OCI-LY3 (cell line): ENCODE data around the gene TBP.

Source experiments
- H2AFZ ChIP-seq: fragments of 200-600, 300-600 bp; shearing (Covaris generic); 2 replicates; pipeline ENCODE4 v1.6.0; 2014; ENCODE audit warnings: antibody characterized with exemption, low read depth, low read length
- H3K27ac ChIP-seq: fragments of 200-600, 300-600 bp; sonication (generic); 2 replicates; pipeline ENCODE4 v1.5.1; 2014; ENCODE audit warnings: mild to moderate bottlenecking, low read length, moderate library complexity, mixed read lengths
- H3K27me3 ChIP-seq: fragments of 200-600, 300-600 bp; sonication (generic); 2 replicates; pipeline ENCODE4 v1.6.1; 2014; ENCODE audit warnings: low read depth, low read length, mixed read lengths
- H3K36me3 ChIP-seq: fragments of 200-600, 300-600 bp; sonication (generic); replicated peaks from 2 replicates; pipeline ENCODE3; 2014; ENCODE audit warnings: low read depth, low read length, mixed read lengths
- H3K4me1 ChIP-seq: fragments of 300-600, 200-600 bp; sonication (generic); 2 replicates; pipeline ENCODE4 v1.6.1; 2014; ENCODE audit warnings: low read length, mixed read lengths
- H3K4me2 ChIP-seq: fragments of 200-600, 300-600 bp; sonication (generic); 2 replicates; pipeline ENCODE4 v1.6.1; 2014; ENCODE audit warnings: low read length, mixed read lengths
- H3K4me3 ChIP-seq: fragments of 300-600, 200-600 bp; sonication (generic); 2 replicates; pipeline ENCODE4 v1.5.1; 2014; ENCODE audit warnings: antibody characterized with exemption, mild to moderate bottlenecking, low read length, moderate library complexity
- H3K79me2 ChIP-seq: fragments of 300-600, 200-600 bp; shearing (Covaris generic); 2 replicates; pipeline ENCODE4 v1.6.1; 2014; ENCODE audit warnings: mild to moderate bottlenecking, low read length, mixed read lengths
- H3K9ac ChIP-seq: fragments of 300-600, 200-600 bp; shearing (Covaris generic); 2 replicates; pipeline ENCODE4 v1.6.0; 2014; ENCODE audit warnings: mild to moderate bottlenecking, low read length, moderate library complexity
- H3K9me3 ChIP-seq: fragments of 200-600, 300-600 bp; shearing (Covaris generic); 2 replicates; pipeline ENCODE4 v1.6.1; 2014; ENCODE audit warnings: low read length, mixed read lengths; ENCODE audit not compliant: insufficient read depth
- H4K20me1 ChIP-seq: fragments of 200-600, 300-600 bp; sonication (generic); 2 replicates; pipeline ENCODE4 v1.6.1; 2016; ENCODE audit warnings: low read length, mixed read lengths; ENCODE audit not compliant: insufficient read depth
- EZH2phosphoT487 ChIP-seq: fragments of 200-600 bp; shearing (Covaris generic); IDR thresholded peaks from 2 replicates; pipeline ENCODE4 v1.6.1; 2018; ENCODE audit warnings: antibody characterized with exemption, mixed run types, low read depth
- TF ChIP-seq, protein P1 (sequence below): fragments of 200-600, 300-600 bp; sonication (generic); IDR thresholded peaks from 2 replicates; pipeline ENCODE4 v1.5.1; 2014; ENCODE audit warnings: antibody characterized with exemption, low read length, low read depth

TBP gene

DNA sequence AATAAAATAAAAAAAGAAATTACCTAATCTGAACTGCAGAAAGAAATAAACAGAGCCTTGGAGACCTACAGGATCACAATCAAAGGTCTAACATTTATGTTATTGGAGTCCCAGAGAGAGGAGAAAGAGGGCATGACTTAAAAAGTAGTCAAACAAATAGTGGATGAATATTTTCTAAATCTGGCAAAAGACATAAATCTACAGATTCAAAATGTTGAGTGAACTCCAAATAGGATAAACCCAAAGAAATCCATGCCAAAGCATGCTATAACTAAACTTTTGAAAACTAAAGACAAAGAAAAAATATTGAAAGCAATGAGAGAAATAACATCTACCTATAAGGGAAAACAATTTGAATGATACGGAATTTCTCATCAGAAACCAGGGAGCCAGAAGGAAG lies 39.3 kb upstream of the TBP start:
- no peak overlapping the region for H3K4me3 ChIP-seq
- H3K27me3 ChIP-seq, result no peaks in the 10 kb centered on the region
- H4K20me1 ChIP-seq, result no peaks in the 10 kb centered on the region
- H3K9ac ChIP-seq, result no peak overlapping the region
- no peaks in the 10 kb centered on the region for H3K4me1 ChIP-seq
- no peak for TF ChIP-seq EZH2phosphoT487
- TF ChIP-seq, protein P1, sequence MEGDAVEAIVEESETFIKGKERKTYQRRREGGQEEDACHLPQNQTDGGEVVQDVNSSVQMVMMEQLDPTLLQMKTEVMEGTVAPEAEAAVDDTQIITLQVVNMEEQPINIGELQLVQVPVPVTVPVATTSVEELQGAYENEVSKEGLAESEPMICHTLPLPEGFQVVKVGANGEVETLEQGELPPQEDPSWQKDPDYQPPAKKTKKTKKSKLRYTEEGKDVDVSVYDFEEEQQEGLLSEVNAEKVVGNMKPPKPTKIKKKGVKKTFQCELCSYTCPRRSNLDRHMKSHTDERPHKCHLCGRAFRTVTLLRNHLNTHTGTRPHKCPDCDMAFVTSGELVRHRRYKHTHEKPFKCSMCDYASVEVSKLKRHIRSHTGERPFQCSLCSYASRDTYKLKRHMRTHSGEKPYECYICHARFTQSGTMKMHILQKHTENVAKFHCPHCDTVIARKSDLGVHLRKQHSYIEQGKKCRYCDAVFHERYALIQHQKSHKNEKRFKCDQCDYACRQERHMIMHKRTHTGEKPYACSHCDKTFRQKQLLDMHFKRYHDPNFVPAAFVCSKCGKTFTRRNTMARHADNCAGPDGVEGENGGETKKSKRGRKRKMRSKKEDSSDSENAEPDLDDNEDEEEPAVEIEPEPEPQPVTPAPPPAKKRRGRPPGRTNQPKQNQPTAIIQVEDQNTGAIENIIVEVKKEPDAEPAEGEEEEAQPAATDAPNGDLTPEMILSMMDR, result no peak
- no peak overlapping the region for H3K4me2 ChIP-seq
- H3K36me3 ChIP-seq, result no peaks in the 10 kb centered on the region
- no peaks in the 10 kb centered on the region for H3K9me3 ChIP-seq
- H3K79me2 ChIP-seq, result no peaks in the 10 kb centered on the region
- H2AFZ ChIP-seq, result no peak overlapping the region
- H3K27ac ChIP-seq, result no peak overlapping the region

DNA sequence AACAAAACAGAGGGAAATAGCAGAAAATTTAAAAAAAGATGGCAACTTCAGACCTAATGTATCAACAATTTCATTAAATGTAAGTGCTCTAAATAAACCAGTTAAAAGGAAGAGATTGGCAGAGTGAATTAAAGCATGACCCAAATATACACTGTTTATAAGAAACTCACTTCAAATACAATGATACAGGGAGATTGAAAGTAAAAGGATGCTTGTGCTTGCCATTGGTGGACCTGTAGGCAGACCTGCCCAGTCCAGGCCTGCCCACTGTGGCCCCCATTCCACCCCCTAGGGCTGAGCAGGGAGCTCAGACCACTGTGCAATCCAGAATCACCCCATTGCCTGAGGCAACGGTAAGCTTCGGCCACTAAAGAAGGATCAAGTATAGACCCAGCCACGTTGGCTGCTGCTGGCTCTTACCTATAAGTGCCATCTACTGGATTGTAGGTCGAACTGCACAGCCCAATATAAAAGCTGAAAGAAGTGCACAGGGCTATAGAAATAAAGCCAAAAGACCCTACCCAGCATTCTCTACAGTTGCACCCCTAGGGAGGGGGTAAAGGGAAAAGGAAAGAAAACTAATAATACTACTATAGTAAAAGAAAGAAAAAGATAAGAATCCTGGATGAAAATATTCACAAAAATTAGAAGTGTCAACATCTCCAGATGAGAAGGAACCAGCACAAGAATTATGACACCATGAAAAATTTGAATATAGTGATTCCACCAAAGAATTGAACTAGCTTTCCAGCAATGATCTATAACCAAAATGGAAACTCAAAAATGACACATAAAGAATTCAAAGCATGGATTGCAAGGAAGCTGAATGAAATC lies 37.2 kb upstream of the TBP start:
- no peak overlapping the region for H3K27ac ChIP-seq
- no peaks in the 10 kb centered on the region for H3K36me3 ChIP-seq
- H3K9me3 ChIP-seq, result no peaks in the 10 kb centered on the region
- H3K27me3 ChIP-seq, result no peaks in the 10 kb centered on the region
- no peak overlapping the region for H3K9ac ChIP-seq
- H3K4me3 ChIP-seq, result peak overlapping the region; percentile 41; the same call in 1 of the 2 replicates
- H3K4me1 ChIP-seq, result no peaks in the 10 kb centered on the region
- no peak for TF ChIP-seq EZH2phosphoT487
- TF ChIP-seq, protein P1, result peak; percentile 63
- no peaks in the 10 kb centered on the region for H4K20me1 ChIP-seq
- H3K79me2 ChIP-seq, result no peaks in the 10 kb centered on the region
- 0 out of 2 replicates have a peak overlapping the region, but pooled peaks have one; percentile 52 for H2AFZ ChIP-seq
- H3K4me2 ChIP-seq, result peak overlapping the region; percentile 61

DNA sequence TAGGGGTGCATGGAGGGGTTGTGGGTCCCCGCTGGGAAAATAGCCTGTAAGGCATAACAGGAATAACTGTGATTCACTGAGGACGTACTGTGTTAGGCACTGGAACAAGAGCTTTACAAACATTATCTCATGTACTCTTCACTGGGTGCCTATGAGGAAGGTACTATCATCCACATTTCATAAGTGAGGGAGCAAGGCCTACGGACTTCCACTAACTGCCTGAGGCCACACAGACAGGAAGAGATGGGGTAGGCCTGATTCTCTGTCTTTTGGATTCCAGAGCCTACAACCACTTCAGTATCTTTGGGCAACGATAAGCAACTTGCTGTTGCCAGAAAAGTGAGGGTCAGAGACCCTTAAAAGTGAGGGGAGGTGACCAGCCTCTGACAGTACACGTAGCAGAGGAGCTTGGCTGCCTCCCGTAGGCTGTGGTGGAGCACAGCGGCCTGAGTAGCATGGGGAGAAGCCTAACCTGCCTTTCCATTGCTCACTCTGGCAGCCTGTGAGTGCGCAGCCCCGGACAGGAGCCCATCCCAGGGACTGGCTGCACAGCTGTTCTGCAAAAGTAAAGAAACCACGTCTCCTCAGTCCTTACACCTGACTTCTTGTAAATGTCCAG lies 31.5 kb upstream of the TBP start:
- no peaks in the 10 kb centered on the region for H3K9me3 ChIP-seq
- no peaks in the 10 kb centered on the region for H4K20me1 ChIP-seq
- no peaks in the 10 kb centered on the region for H3K27me3 ChIP-seq

More for the DNA sequence above, 31.5 kb upstream of the TBP start:
- Histone ChIP-seq H3K27ac (no peak overlapping the region), H3K4me1 (no peaks in the 10 kb centered on the region), H3K4me2 (no peak overlapping the region), H3K36me3 (no peaks in the 10 kb centered on the region), H3K4me3 (no peak overlapping the region), H3K9ac (no peak overlapping the region), H3K79me2 (no peaks in the 10 kb centered on the region), H2AFZ (no peak overlapping the region)
- TF ChIP-seq, protein P1, result peak; percentile 53
- no peak for TF ChIP-seq EZH2phosphoT487
